Kidney tubule cell (primary cell): ENCODE results near the gene PADI4.

Experiments used
- DNase-seq: peaks from one replicate; pipeline ENCODE4 v3.0.0-alpha.2; 2018; ENCODE audit warnings: low spot score

PADI4 gene, protein sequence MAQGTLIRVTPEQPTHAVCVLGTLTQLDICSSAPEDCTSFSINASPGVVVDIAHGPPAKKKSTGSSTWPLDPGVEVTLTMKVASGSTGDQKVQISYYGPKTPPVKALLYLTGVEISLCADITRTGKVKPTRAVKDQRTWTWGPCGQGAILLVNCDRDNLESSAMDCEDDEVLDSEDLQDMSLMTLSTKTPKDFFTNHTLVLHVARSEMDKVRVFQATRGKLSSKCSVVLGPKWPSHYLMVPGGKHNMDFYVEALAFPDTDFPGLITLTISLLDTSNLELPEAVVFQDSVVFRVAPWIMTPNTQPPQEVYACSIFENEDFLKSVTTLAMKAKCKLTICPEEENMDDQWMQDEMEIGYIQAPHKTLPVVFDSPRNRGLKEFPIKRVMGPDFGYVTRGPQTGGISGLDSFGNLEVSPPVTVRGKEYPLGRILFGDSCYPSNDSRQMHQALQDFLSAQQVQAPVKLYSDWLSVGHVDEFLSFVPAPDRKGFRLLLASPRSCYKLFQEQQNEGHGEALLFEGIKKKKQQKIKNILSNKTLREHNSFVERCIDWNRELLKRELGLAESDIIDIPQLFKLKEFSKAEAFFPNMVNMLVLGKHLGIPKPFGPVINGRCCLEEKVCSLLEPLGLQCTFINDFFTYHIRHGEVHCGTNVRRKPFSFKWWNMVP

DNA sequence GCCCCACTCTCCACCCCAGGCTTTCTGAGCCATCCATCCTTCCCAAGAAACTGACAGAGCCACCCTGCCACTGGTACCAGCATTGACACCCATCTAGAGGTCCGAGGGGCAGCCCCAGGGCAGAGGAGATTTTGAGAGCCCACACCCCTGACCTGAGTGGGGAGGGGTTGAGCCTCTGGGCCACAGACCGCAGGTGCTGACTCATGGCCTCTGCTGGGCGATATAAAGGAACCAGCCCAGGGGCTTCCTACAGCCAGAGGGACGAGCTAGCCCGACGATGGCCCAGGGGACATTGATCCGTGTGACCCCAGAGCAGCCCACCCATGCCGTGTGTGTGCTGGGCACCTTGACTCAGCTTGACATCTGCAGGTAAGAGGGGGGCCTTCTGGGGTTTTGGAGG, at the start of gene PADI4:
Gene PADI4, plus strand, starts transcription at position 252 of the 400 bp plus-strand sequence. Its CDS starts 26 bp downstream, at position 278.
- no peak for DNase-seq

DNA sequence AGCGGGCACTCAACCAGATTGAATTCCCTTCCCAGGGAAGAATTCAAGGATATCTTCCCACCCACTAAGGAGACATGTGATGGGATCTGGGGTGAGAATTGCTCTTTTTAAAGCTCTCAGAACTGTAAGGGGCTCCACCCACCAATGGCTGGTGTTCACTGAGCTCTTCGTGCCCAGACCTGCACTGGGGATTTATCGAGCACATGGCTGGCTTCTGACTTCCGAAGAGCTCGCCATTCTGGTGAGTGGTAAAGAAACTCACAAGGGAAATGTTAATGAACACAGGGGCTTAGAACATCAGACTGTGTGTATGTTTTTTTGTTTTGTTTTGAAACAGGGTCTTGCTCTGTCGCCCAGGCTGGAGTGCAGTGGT, 49.3 kb upstream of the PADI4 start:
- no peak for DNase-seq

DNA sequence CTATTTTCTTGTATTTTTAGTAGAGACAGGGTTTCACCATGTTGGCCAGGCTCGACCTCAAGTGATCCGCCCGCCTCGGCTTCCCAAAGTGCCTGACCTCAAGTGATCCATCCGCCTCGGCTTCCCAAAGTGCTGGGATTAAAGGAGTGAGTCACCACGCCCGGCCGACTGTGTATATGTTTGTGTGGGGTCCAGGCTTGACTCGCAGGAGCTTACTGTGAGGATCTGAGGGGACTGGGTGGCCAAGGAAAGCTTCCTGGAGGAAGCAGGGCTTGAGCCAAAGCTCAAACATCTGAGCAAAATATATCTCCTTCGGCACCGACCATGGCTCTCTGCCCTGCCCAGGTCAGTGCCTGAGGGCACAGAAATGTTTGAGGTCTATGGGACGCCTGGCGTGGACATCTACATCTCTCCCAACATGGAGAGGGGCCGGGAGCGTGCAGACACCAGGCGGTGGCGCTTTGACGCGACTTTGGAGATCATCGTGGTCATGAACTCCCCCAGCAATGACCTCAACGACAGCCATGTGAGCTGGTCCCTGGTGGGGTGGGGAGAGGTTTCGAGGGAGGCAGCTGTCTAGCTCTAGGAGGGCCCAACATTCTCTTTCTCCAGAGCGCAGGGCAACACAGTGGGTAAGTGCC, 48.6 kb upstream of the PADI4 start:
- no peak for DNase-seq

- DNase-seq, result no peak
Observed at GRCh38 chr1:17260264-17260663, 47.7 kb upstream of the PADI4 start.

DNA sequence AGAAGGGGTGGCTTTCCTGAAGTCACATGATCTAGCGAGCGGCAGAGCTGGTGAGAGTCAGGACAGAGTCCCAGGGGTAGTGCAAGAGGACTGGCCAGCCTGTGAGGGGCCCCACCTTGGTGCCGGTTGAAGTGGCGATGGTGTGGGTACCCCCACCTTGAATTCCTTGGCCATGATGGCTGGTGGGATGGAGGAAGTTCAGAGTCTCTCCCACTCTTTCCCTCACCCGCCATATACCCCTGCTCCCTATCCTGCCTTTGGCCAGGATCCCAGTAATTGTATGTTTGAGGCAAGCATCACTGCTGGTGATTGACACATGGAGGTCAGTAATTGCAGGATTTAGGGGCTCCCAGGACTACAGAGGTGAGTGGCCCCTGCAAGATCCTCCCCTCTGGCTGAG, 47.3 kb upstream of the PADI4 start:
- no peak for DNase-seq

GRCh38 chr1:17263936-17264335, 44.1 kb upstream of the PADI4 start:
- DNase-seq, result no peak

GRCh38 chr1:17264470-17264869, 43.5 kb upstream of the PADI4 start:
- no peak for DNase-seq

DNA sequence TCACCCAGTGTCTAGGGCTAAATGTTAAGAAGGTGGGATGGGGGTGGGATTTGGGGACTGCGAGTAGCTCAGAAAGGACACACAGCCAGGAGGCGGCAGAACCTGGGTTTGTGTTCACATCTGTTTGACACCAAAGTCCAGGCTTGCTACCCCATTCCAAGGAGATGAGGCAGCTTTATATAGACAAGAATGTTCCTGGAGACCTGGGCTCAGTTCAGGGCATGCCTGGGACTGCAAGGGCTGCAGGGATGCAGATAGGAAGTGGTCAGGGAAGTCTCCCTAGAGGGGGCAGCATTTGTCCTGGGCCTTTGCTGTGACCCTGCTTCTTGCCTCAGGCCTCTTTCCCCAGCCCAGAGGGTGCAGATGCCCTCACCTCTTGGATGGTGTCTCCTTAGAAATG, 42.8 kb upstream of the PADI4 start:
- DNase-seq, result peak; percentile 18

- no peak for DNase-seq
Observed at GRCh38 chr1:17265950-17266349, 42.0 kb upstream of the PADI4 start.

DNA sequence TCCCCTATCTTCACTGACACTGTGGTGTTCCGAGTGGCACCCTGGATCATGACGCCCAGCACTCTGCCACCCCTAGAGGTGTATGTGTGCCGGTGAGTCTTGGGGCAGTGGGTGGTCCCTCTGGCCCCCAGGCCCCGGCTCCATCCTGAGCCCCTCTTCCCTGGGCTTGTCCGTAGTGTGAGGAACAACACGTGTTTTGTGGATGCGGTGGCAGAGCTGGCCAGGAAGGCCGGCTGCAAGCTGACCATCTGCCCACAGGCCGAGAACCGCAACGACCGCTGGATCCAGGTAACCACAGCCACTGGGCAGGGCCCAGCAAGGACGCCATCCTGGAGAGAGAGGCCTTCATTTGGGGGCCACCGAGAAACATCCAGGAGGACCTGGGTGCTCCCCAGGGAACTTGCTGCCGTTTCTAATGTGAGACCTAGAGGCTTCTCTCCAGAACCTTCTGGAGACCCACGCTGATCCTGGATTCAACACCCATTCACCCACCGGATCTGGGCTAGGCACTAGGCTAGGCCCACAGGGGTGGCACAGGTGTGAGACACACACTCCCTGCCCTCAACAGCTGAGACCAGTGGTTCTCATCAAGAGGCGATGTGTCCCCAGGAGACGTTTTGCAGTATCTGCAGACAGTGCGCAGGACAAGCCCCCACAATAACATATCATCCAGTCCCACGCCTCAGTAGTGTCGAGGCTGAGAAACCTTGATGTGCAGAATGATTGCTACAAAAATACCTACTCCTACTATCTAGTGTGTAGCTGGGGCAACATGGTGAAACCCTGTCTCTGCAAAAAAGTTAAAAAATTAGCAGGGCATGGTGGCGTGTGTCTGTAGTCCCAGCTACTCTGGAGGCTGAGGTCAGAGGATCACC, 36.9 kb upstream of the PADI4 start:
- DNase-seq, result no peak

DNA sequence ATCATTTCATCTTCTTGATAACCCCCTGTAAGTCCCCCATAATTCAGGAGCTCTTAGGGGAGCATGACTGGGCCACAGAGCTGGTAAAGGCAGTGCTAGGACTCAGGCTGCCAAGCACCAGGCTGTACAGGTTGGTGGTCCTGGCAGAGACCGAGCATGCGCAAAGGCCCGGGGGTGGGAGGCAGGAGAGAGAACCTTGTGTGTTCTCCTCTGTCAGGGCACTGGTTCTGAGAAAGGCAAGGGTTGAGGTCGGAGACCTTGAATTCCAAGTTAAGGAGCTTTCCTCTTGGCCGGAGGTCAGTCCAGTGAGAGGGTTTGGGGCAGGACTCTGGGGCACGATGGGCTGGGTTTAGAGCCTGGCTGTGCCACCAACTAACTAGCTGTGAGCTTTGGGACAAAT, 35.9 kb upstream of the PADI4 start:
- DNase-seq, result no peak

GRCh38 chr1:17272646-17273045, 35.4 kb upstream of the PADI4 start:
- DNase-seq, result peak; percentile 17

DNA sequence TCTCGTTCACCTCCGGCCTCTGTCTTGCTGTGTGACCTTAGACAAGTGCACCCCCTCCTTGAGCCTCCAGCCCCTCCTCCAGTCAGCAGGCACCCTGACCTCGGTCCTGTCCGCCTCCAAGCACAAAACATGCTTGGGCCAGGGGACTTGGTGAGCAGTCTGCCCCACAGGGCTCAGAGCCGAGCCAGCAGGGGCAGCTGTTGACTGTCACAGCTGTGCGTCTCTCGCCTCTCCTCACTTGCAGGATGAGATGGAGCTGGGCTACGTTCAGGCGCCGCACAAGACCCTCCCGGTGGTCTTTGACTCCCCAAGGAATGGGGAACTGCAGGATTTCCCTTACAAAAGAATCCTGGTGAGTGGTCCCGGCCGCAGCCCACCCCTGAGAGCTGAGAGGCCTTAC, 34.9 kb upstream of the PADI4 start:
- no peak for DNase-seq

GRCh38 chr1:17274186-17275170, 33.5 kb upstream of the PADI4 start:
- DNase-seq, result peak; percentile 39

DNA sequence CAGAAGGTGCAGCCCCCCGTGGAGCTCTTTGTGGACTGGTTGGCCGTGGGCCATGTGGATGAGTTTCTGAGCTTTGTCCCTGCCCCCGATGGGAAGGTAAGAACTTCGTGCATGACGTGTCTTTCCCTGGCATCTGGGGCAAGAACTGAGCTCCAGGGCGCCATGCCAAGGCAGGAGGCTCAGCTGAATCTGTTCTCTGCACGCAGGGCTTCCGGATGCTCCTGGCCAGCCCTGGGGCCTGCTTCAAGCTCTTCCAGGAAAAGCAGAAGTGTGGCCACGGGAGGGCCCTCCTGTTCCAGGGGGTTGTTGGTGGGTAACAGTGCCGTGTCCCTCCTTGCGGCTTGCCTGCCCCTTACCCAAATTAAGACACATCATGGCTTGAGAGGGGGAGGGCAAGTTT, 31.4 kb upstream of the PADI4 start:
- peak; percentile 86 for DNase-seq

DNA sequence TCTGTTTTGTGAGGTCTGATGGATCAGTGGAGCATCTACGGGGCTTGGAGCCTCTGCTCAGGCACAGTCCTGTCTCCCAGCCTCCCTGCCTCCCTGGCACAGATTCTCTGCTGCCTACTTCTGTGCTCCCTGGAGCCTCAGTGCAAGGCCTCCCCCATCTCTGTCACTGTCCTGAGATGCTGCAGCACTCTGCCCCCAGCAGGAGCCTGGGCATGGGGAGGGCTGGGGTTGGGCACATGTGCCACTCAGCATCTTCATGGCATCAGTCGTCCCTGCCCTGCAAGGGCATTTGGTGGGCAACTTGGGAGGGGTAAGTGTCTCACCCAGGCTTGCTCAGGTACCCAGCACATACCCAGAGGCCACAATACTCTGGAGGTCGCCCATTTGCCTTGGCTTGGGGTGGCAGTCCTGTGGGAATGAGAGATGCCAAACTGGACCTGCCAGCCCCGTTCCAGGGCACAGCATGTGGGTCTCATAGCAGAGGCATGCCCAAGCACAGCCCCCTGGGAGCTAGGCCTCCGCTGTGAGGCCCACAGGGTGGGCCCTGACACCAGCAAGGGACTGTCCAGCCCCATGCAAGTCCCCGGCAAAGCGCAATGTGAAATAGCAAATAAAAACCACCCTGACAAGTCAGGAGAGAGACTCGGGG, 30.4 kb upstream of the PADI4 start:
- DNase-seq, result no peak

GRCh38 chr1:17278996-17279830, 28.8 kb upstream of the PADI4 start:
- DNase-seq, result no peak

GRCh38 chr1:17280436-17280835, 27.6 kb upstream of the PADI4 start:
- DNase-seq, result no peak

DNA sequence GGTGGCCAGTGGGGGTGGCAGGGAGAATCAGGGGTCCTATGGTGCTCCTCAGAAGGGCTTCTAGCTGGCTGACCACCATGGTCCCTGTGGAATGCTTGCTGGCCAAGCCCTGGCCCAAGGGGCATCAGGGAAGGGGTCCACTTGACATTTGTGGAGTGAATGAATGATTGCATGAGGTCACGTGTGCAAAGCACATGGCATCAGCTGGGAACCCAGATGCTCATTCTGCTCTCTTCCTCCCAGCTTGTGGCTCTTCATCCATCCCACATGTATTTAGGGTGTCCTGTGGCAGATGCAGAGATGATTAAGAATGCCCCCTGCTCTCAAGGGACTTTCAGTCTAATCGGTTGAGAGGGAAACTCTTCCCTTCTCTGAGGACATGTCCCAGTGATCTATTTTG, 27.1 kb upstream of the PADI4 start:
- DNase-seq, result no peak

DNA sequence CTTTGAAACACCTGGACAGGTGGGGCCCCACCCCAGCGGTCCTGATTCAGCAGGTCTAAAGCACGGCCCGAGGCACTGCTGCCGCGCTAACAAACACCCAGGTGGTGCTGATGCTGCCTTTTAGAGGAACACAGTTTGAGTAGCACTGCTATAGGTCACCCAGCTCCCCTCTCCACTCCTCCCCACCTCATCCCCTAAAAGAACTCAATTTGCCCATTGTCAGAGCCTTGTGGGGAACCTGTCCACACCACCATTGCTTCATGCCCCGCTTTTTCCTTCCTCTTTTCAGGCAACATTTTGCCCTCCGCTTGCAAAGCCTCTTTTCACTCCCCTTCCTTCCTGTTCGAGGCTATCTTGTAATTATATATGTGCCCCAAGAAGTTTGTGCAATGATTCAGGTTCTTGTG, 26.2 kb upstream of the PADI4 start:
- DNase-seq, result no peak
